GM21723 (cell line): ENCODE data around the gene FTCD.
"Not testable (repeated sequence)": the region's sequence is repeated elsewhere in the genome, so short reads cannot be mapped to it uniquely, and the experiment has no call there.

Experiments
- ATAC-seq: cut with Tn5 transposase; IDR thresholded peaks from one replicate; pipeline ENCODE4 v1.9.1; 2021; ENCODE audit warnings: mild to moderate bottlenecking, moderate library complexity; ENCODE audit not compliant: unreplicated experiment

Gene FTCD

GRCh38 chr21:46140352-46141003 lies 14.9 kb downstream of the FTCD start:
- not testable (repeated sequence) for ATAC-seq

- no peak for ATAC-seq
These were observed 15.7 kb downstream of the FTCD start for GRCh38 chr21:46139686-46140085.

GRCh38 chr21:46138383-46138970 lies 16.9 kb downstream of the FTCD start:
- no peak for ATAC-seq

- ATAC-seq: no peak
These were observed 17.5 kb downstream of the FTCD start for GRCh38 chr21:46137908-46138307.

GRCh38 chr21:46136739-46137349 lies 18.5 kb downstream of the FTCD start:
- no peak for ATAC-seq

DNA sequence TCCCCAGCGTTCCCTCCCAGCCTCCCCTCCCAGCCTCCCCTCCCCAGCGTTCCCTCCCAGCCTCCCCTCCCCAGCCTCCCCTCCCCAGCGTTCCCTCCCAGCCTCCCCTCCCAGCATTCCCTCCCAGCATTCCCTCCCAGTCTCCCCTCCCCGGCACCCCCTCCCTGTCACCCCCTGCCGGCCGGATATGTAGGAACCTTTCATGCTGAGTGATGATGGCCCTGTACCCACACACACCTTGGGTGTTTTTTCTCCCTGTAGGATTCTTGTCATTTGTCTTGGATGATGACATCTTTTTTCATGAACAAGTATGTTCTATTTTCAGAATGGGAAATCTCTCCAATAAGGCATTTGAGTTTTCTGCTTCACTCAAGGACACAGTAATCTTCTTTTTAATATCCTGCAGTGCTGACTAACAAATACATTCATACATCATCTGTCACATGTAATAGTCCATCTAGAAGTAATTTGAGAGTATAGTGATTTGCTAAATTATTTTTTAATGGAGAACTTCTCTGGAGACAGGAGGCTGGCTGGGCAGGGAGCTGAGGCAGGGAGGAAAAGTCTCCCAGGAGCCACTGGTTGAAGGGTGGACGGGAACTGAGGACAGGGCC lies 19.5 kb downstream of the FTCD start:
- no peak for ATAC-seq

GRCh38 chr21:46131838-46132651 lies 23.3 kb downstream of the FTCD start:
- ATAC-seq: no peak

DNA sequence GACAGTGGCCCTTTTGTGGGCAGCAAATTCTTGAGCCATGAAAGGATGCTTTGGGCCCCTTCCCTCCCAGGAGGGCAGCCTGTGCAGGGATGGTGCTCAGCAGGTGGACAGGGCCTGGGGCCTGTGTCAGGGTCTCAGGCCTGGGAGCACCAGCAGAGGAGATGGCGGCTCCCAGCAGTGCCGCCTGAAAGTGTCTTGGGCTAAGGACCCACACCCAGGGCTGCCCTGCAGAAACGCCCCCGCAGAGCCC lies 23.9 kb downstream of the FTCD start:
- ATAC-seq: no peak

- ATAC-seq: no peak
These were observed 24.4 kb downstream of the FTCD start for GRCh38 chr21:46130831-46131587.

- ATAC-seq: no peak
These were observed 25.3 kb downstream of the FTCD start for GRCh38 chr21:46129846-46130651.

DNA sequence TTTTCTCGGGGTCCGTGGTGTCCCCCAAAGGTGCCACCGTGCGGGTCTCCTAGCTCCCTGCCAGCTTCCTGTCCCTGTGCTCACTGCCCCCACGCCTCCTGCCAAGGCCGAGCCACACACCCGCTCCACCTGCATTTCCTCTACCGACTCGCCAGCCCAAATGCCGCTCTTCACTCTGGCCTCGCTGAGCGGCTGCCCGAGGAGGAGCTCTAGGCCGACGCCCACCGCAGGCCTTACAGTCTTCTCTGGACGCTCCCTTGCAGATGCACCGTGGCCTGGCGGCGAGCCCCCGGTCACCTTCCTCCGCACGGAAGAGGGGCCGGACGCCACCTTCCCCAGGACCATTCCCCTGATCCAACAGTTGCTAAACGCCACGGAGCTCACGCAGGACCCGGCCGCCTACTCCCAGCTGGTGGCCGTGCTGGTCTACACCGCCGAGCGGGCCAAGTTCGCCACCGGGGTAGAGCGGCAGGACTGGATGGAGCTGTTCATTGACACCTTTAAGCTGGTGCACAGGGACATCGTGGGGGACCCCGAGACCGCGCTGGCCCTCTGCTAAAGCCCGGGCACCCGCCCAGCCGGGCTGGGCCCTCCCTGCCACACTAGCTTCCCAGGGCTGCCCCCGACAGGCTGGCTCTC lies 26.3 kb downstream of the FTCD start:
- no peak for ATAC-seq

DNA sequence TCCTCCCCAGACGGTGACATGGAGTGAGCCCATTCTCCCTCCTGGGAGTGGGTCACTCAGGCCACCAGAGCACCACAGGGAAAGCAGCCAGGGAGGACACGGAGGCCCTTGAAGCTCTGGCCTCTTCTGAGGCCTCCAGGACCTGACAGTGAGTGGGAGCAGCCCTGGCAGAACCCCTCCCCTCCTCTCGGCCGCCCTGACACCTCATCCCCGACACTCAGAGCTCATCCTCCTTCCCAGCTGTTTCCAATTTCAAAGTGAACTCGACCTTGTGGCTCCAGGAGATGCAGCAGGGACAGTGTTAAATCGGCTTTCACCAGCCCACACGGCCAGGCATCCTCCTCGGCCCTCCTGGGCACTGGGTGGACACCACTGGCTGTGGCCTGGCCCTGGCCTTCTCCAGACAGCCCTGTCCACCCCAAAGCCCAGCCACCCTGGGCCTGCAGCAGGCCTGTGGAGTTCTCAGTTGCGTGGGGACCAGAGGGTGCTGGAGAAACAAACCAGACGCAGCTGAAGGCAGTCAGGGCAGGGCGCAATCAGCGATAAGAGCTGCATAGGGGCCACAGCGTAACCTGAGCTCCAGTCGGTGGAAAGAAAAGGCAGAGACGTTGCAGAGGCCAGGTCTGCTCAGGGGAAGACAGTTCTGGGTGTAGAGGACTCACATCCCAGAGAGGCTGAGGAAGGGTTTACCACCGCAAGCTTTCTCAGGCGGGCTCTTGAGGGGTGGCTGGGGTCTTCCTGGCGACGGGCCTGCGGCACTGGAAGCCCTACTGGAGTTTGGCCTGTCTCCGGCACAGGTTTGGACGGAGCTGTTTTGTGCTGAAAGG lies 27.1 kb downstream of the FTCD start:
- ATAC-seq: no peak

DNA sequence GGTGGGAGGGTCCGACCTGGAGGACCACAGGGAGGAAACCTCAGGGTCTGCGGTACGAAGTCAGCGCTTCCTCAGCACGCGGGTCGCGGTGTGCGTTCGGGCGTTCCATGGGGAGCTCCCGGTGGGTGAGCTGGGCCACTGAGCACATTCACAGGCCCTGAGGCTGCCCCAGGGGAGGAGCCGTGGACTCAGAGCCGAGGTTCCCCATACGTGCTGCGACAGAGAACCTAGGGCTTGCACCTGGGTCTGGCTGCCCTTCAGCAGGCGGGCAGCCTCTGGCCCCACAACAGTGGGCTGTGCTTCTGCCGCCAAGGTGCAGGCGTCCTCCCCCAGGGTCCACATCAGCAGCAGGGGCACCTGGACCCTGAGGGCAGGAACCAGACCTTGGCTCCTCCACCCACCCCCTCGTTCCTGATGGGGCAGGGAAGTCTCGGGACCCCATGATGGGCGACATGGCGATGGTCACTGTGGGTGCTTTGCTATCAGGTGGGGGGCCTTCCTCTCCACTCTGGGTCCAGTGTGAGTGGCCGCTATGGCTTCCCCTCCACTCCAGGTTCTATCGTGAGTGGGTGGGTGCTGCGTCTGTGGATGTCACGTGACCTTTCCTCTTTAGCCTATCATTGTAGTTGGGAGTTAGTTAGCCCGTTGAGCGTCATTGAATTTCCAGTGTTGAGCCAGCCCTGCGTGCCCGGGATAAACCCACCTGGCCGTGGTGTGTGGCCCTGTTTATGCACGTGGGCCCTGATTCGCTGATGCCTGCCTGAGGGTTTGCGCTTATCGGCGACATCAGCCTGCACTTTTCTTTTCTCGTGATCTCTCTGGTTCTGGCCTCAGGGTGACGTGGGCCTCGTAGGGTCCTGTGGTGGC lies 27.9 kb downstream of the FTCD start:
- no peak for ATAC-seq

DNA sequence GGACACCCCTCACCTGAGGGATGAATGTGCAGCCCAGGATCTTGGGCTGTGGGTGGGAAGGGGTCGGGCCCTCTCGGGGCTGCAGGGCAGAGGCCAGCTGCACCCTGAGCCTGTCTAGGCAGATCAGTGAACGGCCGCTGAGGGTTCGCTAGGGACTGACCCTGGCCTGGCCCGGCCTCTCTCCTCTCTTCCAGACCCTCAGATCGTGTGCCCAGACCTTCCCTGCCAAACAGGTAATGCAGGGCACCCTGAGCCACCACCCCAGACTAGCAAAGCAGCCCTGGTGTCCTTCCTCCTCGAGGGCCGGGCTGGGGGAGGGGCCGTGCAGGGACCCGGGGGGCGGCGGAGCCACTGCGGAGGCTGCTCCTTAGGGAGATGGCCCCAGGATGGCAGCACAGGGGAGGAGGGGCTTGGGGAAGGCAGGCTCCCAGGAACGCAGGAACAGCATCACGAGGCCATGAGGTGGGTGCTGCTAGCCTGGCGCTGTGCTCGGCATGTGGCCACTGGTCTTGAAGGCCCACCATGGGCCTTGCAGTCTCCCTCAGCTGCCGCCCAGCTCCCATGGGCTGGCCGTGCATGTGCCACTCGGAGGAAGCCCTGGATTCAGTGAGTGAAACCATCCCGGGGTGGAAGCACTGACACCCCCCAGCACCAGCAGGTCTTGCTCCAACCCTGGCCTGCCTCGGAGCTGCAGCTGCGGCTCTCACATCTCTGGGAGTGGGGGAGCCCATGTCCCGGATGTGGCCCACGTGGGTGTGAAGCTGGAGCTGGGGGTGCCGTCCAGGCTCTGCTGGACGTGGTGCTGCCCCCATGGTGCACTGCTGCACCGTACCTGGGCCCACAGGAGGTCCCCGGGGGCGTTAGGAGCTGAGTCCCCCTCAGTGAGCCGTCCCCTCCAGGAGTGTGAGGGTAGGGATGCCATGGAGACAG lies 28.8 kb downstream of the FTCD start:
- no peak for ATAC-seq

DNA sequence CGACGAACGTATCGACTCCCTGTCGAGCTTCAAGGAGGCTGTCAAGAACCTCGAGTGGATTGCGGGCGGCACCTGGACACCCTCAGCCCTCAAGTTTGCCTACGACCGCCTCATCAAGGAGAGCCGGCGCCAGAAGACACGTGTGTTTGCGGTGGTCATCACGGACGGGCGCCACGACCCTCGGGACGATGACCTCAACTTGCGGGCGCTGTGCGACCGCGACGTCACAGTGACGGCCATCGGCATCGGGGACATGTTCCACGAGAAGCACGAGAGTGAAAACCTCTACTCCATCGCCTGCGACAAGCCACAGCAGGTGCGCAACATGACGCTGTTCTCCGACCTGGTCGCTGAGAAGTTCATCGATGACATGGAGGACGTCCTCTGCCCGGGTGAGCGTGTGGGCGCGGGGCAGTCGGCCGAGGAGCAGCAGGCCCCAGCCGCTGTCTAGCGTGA lies 29.5 kb downstream of the FTCD start:
- ATAC-seq: no peak
